ENCODE results near the gene HSF5.

HSF5 gene

GRCh38 chr17:58480090-58480489 is 8.1 kb downstream of the HSF5 start:
- no peak overlapping the region for H3K4me3 ChIP-seq (ENCODE audit: low read length)
- TF ChIP-seq ZNF274 (IDR thresholded peaks at IDR 0.05; ENCODE audit: low read depth, low read length): no peak

- TF ChIP-seq ZNF274 (IDR thresholded peaks at IDR 0.05; ENCODE audit: low read depth, low read length): no peak
- H3K4me3 ChIP-seq (ENCODE audit: low read length): no peak overlapping the region
These were observed 11.4 kb downstream of the HSF5 start for GRCh38 chr17:58476812-58477211.

DNA sequence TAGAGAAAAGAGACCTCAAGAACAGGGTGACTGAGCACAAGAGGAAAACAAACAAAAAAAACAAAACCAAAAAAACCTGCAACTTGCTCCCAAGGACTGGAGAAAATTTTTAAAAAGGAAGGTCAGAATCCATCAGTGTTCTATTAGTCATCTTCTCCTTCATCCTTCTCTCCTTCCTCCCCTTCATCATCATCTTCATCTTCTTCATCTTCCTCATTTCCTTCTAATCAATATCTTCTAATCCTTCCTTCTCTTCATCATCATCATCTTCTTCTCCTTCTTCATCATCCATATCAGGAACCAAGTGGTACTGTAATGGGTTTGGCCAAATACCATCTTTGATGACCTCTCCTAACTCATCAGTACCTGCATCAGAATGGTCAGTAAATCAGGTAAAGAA is 12.2 kb downstream of the HSF5 start:
- TF ChIP-seq ZNF274 (IDR thresholded peaks at IDR 0.05; ENCODE audit: low read depth, low read length): no peak

DNA sequence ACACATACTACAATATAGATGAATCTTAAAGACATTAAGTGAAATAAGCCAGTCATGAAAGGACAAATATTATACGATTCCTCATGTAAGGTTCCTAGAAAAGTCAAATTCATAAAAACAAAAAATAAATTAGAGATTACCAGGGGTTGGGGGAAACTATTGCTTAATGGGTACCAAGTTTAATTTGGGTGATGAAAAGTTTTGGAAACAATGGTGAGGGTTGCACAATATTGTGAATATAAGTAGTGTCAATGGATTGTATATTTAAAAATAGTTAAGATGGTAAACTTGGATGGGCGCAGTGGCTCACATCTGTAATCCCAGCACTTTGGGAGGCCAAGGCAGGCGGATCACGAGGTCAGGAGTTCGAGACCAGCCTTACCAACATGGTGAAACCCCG is 17.9 kb downstream of the HSF5 start:
- H3K4me3 ChIP-seq (ENCODE audit: low read length): no peak overlapping the region
- TF ChIP-seq ZNF274 (IDR thresholded peaks at IDR 0.05; ENCODE audit: low read depth, low read length): no peak

More for the DNA sequence above, 12.2 kb downstream of the HSF5 start:
- H3K4me3 ChIP-seq (ENCODE audit: low read length): no peak overlapping the region

GRCh38 chr17:58468944-58469343 is 19.3 kb downstream of the HSF5 start:
- TF ChIP-seq ZNF274 (IDR thresholded peaks at IDR 0.05; ENCODE audit: low read depth, low read length): no peak
- no peak overlapping the region for H3K4me3 ChIP-seq (ENCODE audit: low read length)

DNA sequence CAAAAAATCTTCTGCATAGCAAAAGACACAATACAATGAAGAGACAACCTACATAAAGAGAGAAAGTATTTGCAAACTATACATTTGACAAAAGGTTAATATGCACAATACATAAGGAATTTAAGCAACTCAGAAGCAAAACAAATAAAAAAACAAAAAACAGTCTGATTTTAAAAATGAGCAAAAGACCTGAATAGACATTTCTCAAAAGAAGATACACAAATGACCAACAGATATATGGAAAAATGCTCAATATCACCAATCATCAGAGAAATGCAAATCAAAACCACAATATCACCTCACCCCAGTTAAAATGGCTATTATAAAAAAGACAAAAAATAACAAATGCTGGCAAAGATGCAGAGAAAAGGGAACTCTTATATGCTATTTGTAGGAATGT is 32.7 kb downstream of the HSF5 start:
- no peak overlapping the region for H3K4me3 ChIP-seq (ENCODE audit: low read length)
- TF ChIP-seq ZNF274 (IDR thresholded peaks at IDR 0.05; ENCODE audit: low read depth, low read length): no peak

DNA sequence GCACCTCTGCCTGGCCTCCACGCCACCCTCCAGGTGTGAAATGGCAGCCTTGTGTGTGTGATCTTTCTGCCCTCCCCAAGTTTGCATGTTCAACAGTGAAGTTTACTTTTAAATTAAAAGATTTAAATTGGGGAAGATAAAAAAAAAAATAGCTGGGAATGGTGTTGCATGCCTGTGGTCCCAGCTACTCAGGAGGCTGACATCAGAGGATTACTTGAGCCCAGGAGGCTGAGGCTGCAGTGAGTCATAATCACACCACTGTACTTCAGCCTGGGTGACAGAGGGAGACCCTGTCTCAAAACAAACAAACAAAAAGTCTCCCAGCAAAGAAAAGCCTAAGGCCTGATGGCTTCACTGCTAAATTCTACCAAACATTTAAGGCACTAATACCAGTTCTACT is 35.5 kb downstream of the HSF5 start:
- TF ChIP-seq ZNF274 (IDR thresholded peaks at IDR 0.05; ENCODE audit: low read depth, low read length): no peak
- no peak overlapping the region for H3K4me3 ChIP-seq (ENCODE audit: low read length)

DNA sequence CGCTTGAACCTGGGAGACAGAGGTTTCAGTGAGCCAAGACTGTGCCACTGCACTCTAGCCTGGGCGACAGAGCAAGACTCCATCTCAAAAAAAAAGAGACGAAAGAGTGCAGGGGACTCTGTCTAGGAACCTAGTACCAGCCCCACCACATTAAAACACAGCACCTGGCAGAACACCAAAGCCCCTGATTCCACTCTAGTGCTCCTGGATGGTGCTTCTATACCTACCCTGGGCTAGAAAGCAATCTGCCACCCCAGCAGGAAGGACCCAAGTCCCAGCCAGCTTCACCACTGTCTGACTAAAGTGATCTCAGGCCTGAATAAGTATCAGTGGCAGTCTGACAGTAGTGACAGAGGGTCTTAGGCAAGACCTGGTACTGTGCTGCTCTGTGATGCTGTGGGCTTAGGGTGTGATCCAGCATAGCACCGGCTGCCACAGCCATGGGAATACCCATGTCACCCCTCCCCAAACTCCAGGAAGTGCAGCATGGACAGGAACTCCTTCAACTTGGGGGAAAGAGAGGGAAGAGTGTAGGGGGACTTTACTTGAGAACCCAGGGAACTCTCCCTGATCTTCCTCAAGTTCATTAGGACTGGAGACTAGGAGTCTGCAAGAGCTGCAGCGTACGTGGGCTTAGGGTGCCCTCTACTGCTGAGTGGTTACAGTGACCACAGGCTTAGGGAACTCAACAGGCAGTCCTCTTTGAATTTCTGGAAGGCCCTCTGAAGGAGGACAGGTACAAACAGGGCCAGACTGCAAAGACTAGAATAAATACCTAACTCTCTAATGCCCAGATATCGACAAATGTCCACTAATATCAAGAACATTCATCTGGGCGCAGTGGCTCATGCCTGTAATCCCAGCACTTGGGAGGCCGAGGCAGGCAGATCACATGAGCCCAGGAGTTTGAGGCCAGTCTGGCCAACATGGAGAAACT is 40.9 kb downstream of the HSF5 start:
- no peak overlapping the region for H3K4me3 ChIP-seq (ENCODE audit: low read length)
- no peak for TF ChIP-seq ZNF274 (IDR thresholded peaks at IDR 0.05; ENCODE audit: low read depth, low read length)

DNA sequence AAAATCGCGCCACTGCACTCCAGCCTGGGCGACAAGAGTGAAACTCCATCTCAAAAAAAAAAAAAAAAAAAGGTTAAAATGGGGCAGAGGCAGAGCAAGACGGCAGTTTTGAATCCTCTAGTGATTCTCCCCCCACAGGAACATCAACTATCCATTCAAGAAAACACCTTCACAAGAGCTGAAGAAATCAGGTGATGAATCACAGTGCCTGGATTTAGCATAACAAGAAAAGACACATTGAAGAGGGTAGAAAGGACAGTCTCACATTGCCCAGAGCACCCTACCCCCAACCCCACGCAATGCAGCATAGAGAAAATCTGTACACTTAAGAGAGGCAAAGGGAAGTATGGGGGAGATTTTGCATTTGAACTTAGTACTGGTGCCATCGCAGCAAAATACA is 42.1 kb downstream of the HSF5 start:
- no peak for TF ChIP-seq ZNF274 (IDR thresholded peaks at IDR 0.05; ENCODE audit: low read depth, low read length)
- no peak overlapping the region for H3K4me3 ChIP-seq (ENCODE audit: low read length)

- no peak for TF ChIP-seq ZNF274 (IDR thresholded peaks at IDR 0.05; ENCODE audit: low read depth, low read length)
- H3K4me3 ChIP-seq (ENCODE audit: low read length): no peak overlapping the region
These were observed 51.4 kb downstream of the HSF5 start for GRCh38 chr17:58436805-58437239.

DNA sequence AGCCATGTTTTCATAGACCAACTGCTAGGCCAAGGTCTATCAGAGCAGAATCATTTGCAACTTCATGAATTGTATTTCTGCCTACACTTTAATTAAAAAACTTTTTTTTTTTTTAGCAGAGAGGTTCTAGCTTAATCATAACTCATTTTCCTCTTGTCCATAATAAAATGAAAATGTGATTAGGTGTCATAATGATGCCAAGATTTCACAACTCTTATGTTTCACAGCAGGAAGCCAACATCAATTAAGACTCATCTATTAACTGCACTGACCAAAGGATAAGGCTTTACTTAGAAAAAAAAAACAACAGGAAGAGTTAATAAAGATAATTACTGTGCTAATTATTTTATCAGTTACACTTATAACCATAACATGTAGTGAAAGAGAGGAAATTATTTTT is 52.0 kb downstream of the HSF5 start:
- no peak for TF ChIP-seq ZNF274 (IDR thresholded peaks at IDR 0.05; ENCODE audit: low read depth, low read length)
- H3K4me3 ChIP-seq (ENCODE audit: low read length): no peak overlapping the region

- H3K4me3 ChIP-seq (ENCODE audit: low read length): no peak overlapping the region
- no peak for TF ChIP-seq ZNF274 (IDR thresholded peaks at IDR 0.05; ENCODE audit: low read depth, low read length)
These were observed 55.2 kb downstream of the HSF5 start for GRCh38 chr17:58432806-58433573.

GRCh38 chr17:58427807-58428206 is 60.4 kb downstream of the HSF5 start:
- no peak overlapping the region for H3K4me3 ChIP-seq (ENCODE audit: low read length)
- no peak for TF ChIP-seq ZNF274 (IDR thresholded peaks at IDR 0.05; ENCODE audit: low read depth, low read length)

GRCh38 chr17:58421711-58422110 is 66.5 kb downstream of the HSF5 start:
- H3K4me3 ChIP-seq (ENCODE audit: low read length): no peak overlapping the region
- no peak for TF ChIP-seq ZNF274 (IDR thresholded peaks at IDR 0.05; ENCODE audit: low read depth, low read length)

- H3K4me3 ChIP-seq (ENCODE audit: low read length): no peak overlapping the region
- TF ChIP-seq ZNF274 (IDR thresholded peaks at IDR 0.05; ENCODE audit: low read depth, low read length): no peak
These were observed 67.4 kb downstream of the HSF5 start for GRCh38 chr17:58420827-58421226.
